Stromal cell of bone marrow (primary cell): Measurements from ENCODE around the gene IFNLR1.
A peak's percentile ranks its signal among the peaks of the same experiment; 100 is the strongest.

Source experiments
- DNase-seq: peaks from one replicate; pipeline ENCODE4 v3.0.0-alpha.2; 2012; ENCODE audit warnings: low read depth

The IFNLR1 gene

GRCh38 chr1:24120965-24121364 is 66.1 kb downstream of the IFNLR1 start:
- no peak for DNase-seq

DNA sequence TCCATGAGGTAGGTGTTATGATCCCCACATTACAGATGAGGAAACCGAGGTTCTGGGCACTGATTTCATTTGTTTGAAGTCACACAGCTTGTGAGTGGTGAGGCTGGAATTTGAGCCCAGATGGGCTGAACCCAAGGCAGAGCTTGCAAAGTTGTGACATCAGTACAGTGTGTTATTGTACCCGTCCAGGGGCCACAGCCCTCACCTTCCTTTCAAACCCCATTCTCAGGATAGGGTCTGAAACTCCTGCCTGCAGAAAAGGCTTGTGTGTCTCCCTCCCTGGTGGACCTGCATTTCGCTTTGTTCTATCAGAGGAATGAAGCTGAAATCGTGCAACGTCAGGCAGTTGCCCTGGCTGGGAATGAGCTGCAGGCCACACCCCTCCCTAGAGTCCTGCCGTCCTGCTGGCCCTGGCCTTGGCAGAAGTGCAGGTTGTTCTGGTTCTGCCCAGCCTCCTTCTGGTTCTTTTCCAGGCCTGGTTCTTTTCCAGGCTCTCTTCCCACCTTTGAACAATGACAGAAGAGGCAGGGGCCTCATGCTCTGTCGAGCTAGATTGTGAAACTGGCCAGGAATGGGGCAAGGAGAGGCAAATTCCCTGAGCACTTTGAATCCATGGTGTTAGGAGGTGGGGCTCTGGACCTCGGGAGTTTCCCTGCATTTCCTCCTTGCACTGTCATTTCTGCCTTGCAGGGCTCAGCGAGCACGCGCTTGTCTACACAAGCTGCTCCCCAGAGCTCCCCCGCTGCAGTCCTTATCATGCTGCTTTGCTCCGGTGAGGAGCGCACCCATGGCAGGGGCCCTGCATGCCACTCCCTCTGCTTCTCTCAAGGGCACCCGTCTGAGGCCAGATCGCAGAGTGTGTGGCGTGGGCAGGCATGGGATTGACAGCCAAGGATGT is 67.0 kb downstream of the IFNLR1 start:
- no peak for DNase-seq

DNA sequence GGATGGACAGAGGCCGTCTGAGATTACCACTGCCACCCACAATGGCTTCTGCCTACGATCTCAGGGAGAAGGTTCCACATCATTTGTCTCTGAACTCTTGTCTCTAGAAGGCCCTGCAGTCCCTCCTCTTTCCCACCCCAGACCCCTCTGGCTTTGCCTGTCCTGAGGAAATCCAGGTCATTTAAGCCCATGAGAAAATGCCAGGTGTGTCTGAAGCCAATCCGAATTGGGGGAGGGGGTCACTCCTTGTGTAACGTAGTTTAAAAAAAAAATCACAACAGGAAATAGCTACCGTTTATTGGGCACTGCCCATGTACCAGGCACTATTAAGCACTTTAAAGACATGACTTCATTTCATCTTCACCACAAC is 67.6 kb downstream of the IFNLR1 start:
- DNase-seq = no peak

GRCh38 chr1:24118410-24119242 is 68.5 kb downstream of the IFNLR1 start:
- DNase-seq = no peak

DNA sequence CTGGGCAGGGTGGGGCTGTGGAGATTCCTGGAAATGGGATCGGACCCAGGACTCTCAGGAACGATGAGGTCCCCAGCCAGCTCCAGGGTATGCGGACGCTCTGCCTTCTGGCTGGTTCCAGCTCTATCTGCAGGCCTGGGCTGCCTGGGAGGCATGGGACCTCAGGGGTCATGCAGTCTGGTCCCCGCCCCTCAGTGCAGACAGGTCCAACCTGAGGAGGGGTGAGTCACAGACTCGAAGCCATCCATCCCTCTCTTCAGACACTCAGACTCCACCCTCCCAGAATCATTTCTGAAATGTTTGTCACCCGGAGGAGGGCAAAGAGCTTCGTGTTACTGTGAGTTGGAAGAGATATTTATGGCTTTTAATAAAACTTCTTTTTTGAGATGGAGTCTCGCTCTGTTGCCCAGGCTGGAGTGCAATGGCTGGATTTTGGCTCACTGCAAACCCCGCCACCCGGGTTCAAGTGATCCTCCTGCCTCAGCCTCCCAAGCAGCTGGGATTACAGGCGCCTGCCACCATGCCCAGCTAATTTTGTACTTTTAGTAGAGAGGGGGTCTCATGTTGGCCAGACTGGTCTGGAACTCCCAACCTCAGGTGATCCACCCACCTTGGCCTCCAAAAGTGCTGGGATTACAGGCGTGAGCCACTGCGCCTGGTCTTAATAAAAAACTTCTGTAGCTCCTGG is 69.2 kb downstream of the IFNLR1 start:
- DNase-seq = peak; percentile 45

DNA sequence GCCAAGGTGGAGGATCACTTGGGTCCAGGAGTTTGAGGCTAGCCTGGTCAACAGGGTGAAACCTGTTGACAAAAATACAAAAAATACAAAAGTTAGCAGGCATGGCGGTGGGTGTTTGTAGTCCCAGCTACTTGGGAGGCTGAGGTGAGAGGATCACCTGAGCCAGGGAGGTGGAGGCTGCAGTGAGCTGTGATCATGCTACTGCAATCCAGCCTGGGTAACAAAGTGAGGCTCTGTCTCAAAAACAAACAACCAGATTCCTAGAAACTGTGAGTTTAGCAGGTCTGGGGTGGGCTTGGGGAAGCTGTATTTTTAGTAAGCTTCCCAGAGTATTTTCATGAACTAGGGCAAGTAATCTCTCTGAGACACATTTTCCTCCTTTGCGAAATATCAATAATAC is 70.0 kb downstream of the IFNLR1 start:
- DNase-seq = no peak

DNA sequence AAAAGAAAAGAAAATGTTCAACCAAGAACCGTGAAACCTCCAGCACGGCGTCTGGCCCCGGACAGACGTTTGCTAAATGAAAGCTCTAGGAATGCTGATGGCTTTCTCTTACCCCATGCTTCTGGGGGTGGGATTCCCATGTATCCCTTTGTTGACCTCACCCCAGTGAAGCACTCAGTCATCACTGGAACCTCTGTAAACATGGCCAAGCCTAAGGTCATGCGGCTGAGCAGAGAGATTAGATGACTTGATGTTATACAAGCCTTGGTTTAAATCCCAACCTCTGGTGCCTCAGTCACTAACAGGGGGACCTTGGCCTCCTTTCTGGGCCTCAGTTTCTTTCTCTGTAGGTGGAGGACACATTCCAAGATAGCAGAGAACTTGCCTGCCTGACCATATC is 72.3 kb downstream of the IFNLR1 start:
- no peak for DNase-seq

- DNase-seq = no peak
Measured at GRCh38 chr1:24113641-24114033, 73.5 kb downstream of the IFNLR1 start.

GRCh38 chr1:24111996-24112779 is 74.9 kb downstream of the IFNLR1 start, which contains the start of gene MYOM3:
Gene MYOM3 (minus strand): TSS chr1:24112135. CDS start chr1:24108636, 3,499 bp downstream.
- DNase-seq = peak; percentile 61

DNA sequence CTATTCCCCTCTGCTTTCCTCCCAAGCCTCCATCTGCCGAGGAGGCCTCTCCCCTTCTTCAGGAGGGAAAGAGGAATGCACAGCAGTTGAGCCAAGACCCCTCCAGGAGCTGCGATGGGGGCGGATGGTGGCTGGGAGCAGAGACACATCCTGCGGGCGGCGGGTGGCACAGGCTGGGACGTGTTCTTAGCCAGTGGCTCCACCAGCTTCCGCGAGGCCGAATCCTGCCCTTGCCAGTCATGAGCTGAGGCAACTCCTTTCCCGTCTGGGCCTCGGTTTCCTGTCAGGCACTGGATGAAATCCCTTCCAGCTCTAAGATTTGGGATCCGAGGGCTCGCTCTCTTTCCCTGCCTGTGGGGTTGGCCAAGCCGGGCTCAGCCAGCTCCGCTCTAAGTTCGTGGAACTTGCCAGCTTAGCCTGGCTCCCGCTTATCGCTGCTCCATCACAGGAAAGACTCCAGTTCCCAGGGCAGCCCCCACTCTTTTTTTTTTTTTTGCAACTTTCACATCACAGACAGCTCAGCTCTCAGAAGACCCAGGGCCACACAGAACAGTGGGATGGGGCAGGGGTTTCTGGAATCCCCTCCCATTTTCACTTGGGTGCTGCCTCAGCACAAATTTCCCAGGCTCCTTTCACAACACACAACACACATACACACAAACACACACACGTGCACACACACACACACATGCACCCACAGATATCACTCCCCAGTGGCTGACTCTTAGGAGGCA is 75.7 kb downstream of the IFNLR1 start:
- DNase-seq = no peak

DNA sequence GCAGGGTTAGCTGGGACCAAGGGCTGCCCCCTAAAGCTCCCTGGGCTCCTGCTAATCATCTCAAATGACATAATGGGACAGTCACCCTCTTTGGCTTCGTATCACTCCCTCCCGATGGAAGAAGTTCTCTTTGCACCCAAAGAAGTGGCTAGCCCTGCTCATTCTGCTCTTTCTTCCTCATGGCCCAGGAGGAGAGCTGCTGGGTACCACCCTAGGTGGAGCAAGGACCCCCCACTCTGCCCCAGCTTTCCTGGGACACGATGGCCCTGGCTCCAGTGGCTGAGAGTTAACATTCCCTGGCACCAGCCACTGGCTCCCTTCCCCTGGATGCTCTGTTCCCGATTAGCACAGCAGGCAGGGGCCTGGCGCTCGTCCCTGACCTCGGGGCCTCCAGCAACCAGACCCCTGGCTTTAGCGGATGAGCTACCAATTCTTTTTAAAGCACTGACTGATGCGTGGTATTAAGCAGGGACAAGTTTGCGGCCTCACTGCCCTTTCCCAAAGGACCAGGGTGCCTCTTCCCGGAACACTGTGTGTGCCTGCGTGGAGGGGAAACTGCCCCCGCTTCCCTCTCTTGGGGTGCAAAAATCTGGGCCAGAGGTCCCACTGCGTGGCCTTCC is 76.3 kb downstream of the IFNLR1 start:
- no peak for DNase-seq

DNA sequence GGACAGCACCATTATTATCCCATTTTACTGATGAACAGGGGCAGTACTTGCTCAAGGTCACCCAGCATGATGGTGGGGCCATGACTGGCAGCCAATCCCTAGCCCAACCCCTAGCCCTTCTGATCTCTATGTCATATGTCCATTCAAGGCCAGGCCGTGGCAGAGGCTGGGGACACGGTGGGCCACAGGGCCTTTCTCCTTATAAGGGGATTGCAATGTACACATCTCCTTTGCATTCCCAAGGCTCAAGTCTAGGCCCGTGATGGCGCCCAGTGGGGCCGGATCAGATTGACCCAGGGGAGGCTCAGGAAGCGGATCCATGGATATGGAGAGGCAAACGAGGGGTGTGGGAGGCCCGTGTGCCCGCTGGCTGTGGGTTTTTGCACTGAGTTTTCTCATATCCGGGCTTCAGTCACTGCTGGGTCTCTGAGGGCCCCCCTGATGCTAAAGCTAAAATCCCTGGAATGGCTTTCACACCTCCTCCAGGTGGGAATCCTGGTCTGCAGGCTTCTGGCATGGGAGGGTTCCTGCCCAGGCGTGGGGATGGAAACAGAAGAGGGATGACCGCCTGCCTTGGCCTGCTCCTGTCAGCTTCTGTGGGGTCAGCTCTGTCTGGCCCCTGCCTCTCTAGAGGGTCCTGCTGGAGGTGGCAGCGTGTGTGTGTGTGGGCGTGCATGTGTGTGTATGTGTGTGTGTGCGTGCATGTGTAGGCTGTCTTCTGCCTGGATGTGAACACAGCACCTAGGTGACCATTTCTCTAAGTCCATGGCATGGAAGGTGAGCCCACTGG is 77.2 kb downstream of the IFNLR1 start:
- DNase-seq = no peak

- DNase-seq = no peak
Measured at GRCh38 chr1:24109166-24109483, 78.0 kb downstream of the IFNLR1 start.

- peak; percentile 77 for DNase-seq
Measured at GRCh38 chr1:24108334-24109165, 78.5 kb downstream of the IFNLR1 start.

DNA sequence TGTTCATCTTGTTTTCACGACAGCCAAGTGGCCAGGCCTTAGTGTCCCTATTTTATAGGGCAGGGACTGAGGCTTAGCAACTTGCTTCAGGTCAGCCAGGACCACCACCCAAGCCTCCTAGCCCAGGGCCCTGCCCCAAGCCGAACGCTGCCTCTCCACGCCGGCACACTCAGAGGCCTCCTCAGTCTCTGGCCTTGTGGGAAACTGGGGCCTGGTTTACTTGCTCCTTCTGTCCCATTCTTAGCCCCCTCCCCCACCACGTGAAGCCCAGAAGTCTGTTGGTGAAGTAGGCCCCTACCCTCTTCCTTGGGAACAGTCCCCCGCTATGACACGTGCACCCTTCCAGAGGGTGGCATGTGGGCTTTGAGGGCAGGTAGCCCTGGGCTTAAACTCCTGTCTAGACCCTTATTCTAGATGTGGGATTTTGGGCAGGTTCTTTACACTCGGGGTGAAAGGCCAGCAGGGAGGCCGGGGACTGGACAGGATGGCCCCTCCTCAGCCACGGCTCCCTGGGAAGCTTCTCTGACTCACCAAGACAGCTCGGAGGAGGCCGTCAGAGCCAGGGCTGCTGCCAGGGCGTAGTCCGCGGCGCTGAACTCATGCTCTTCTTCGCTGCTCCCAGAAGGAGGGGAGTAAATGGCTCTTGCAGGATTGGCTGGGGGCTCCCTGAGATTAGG is 79.5 kb downstream of the IFNLR1 start:
- no peak for DNase-seq

GRCh38 chr1:24105368-24106160 is 81.5 kb downstream of the IFNLR1 start:
- no peak for DNase-seq

GRCh38 chr1:24104854-24105253 is 82.2 kb downstream of the IFNLR1 start:
- DNase-seq = no peak
